ENCODE measurements around the gene TMEM217. TPM values are rescaled to one million over a fixed set of nuclear protein-coding genes. Genes with fewer than 3 reads are reported as not detected.

The TMEM217 gene
- polyA plus RNA-seq, 1 experiment = 7.7 TPM

DNA sequence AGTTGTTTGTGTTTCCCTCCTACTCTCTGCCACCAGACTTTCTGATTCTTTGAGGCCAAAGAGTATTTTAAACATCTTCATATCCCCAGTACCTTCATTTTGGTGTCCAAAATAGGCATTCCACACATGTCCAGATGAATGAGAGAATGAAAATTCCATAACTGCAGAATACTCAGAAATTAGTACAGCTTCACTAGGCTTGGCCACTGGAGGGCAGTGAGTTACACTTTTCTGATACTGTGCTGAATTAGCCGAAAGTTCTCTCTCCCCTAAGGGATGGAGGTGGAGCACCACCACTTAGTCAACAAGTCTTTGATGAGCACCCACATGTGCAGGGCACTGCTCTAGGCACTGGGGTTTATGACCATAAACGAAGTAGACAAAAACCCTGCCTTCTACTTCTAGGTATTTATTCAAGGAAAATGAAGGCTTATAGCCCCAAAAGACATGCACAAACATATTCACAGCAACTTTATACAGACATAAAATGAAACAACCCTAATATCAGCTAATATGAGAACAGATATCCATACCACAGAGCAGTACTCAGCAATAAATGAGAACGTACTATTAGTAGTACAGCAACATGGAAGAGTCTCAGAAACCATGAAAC lies 46.1 kb upstream of the TMEM217 start:
- DNase-seq (ENCODE audit: low read depth, low spot score) = no peak
- H3K4me3 ChIP-seq (ENCODE audit: low read depth, low read length) = no peak overlapping the region
- ChIA-PET CTCF (interaction anchor here (0.6 to 3.0 kb wide), 10 partner anchors 10 to 1979 kb away, joined by 3 to 18 read pairs (median 5); no protein-coding TSS in a partner anchor), POLR2A (interaction anchor here (0.6 kb wide), 1 partner anchor 248 kb away, joined by 7 read pairs; no protein-coding TSS in a partner anchor)
- H3K9me3 ChIP-seq (ENCODE audit: control insufficient read depth, insufficient read depth, low read length) = no peaks in the 10 kb centered on the region
- H3K27me3 ChIP-seq (ENCODE audit: control insufficient read depth, insufficient read depth, low read length) = no peaks in the 10 kb centered on the region
- H3K27ac ChIP-seq (ENCODE audit: low read depth, low read length) = no peak overlapping the region
- TF ChIP-seq, protein P1, sequence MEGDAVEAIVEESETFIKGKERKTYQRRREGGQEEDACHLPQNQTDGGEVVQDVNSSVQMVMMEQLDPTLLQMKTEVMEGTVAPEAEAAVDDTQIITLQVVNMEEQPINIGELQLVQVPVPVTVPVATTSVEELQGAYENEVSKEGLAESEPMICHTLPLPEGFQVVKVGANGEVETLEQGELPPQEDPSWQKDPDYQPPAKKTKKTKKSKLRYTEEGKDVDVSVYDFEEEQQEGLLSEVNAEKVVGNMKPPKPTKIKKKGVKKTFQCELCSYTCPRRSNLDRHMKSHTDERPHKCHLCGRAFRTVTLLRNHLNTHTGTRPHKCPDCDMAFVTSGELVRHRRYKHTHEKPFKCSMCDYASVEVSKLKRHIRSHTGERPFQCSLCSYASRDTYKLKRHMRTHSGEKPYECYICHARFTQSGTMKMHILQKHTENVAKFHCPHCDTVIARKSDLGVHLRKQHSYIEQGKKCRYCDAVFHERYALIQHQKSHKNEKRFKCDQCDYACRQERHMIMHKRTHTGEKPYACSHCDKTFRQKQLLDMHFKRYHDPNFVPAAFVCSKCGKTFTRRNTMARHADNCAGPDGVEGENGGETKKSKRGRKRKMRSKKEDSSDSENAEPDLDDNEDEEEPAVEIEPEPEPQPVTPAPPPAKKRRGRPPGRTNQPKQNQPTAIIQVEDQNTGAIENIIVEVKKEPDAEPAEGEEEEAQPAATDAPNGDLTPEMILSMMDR (IDR thresholded peaks at IDR 0.05; ENCODE audit: low read depth, low read length) = peak; percentile 78

DNA sequence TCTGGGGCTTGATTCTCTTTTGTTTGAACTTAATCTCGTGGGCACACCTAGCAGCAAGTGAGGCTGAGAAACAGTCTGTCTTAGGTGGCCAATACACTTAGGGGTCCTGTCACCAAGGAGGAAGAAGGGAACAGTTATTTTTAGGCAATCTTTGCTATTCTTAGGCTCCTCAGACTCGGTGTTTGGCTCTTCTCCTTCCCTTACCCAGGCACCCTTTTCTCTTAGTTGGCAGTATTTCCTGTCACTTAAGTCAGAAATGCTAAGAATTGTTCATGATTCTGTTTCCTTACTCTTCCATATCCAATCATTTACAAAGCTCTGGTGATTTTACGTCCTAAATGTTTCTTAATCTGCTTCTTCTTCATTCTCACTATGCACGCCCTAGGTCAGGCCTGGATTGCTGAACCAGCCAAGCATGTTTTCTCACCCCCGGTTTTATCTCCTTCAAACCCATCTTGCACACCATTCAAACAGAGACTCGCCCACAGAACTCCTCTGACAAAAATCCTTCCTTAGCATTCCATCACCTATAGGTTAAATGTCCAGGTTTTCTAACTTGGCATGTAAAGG lies 45.2 kb upstream of the TMEM217 start:
- CTCF ChIA-PET = interaction anchor here (0.7 to 3.0 kb wide), 11 partner anchors 9 to 165 kb away, joined by 3 to 18 read pairs (median 4); no protein-coding TSS in a partner anchor
- Histone ChIP-seq H3K27ac (ENCODE audit: low read depth, low read length) (no peak overlapping the region), H3K27me3 (ENCODE audit: control insufficient read depth, insufficient read depth, low read length) (no peaks in the 10 kb centered on the region), H3K9me3 (ENCODE audit: control insufficient read depth, insufficient read depth, low read length) (no peaks in the 10 kb centered on the region; the same call in 1 of the 2 replicates), H3K4me3 (ENCODE audit: low read depth, low read length) (no peak overlapping the region)
- TF ChIP-seq, protein P1 (IDR thresholded peaks at IDR 0.05; ENCODE audit: low read depth, low read length) = no peak
- POLR2A ChIA-PET = no interaction called here
- DNase-seq (ENCODE audit: low read depth, low spot score) = no peak

DNA sequence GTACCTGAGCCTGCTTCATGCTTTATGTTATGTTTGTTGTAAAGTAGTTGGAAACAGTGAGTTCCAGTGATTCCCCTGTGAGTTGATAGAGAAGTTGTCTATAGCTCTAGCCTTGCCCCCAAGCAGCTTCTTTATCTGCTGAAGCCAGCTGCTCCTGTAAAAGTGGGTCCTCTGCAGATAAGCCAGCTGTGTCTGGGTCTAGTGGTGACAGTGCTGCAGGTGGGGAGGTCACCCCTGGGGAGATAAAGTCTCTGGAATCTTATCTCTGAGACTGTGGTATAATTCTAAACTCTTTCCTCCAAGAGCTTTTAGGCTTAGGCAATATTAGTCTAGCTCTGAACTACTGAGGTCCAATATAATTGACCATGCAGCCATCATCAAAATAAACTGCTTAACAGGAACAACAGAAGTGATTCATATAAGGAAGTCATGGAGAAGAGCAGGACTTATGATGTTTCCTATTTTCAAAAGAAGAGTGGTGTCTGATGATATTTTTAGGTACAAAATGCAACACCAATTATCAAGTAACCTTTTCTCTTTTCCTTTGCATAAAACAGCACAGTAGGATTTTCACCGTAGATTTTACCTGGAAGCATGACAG lies 44.2 kb upstream of the TMEM217 start:
- no peaks in the 10 kb centered on the region; the same call in 1 of the 2 replicates for H3K9me3 ChIP-seq (ENCODE audit: control insufficient read depth, insufficient read depth, low read length)
- no peak for DNase-seq (ENCODE audit: low read depth, low spot score)
- no peak overlapping the region for H3K27ac ChIP-seq (ENCODE audit: low read depth, low read length)
- CTCF ChIA-PET = interaction anchor here (1.1 to 3.0 kb wide), 5 partner anchors 10 to 92 kb away, joined by 3 to 10 read pairs (median 4); no protein-coding TSS in a partner anchor
- TF ChIP-seq, protein P1 (IDR thresholded peaks at IDR 0.05; ENCODE audit: low read depth, low read length) = no peak
- no peak overlapping the region for H3K4me3 ChIP-seq (ENCODE audit: low read depth, low read length)
- no peaks in the 10 kb centered on the region for H3K27me3 ChIP-seq (ENCODE audit: control insufficient read depth, insufficient read depth, low read length)
- POLR2A ChIA-PET = no interaction called here

DNA sequence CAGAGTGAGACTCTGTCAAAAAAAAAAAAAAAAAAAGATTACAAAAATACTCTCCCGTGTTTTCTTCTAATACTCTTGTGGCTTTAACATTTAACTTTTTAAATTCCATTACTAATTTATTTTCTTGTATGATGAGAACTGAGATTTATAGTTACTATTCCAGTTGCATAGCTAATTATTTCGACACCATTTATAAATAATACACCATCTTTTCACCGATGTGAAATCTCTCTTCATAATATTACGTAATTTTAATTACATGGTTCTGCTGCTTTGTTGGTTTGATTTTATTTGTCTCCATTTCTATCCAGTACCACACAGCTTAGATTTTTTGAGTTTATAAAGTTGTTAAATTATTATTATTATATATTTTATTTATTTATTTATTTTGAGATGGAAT lies 42.0 kb upstream of the TMEM217 start:
- POLR2A ChIA-PET = no interaction called here
- CTCF ChIA-PET = interaction anchor here (0.7 to 2.6 kb wide), 3 partner anchors 26 to 278 kb away, joined by 3 to 9 read pairs (median 3); no protein-coding TSS in a partner anchor

More for the DNA sequence above, 42.0 kb upstream of the TMEM217 start:
- no peaks in the 10 kb centered on the region for H3K27me3 ChIP-seq (ENCODE audit: control insufficient read depth, insufficient read depth, low read length)
- no peak overlapping the region for H3K4me3 ChIP-seq (ENCODE audit: low read depth, low read length)
- no peak overlapping the region for H3K27ac ChIP-seq (ENCODE audit: low read depth, low read length)
- no peak for DNase-seq (ENCODE audit: low read depth, low spot score)
- no peaks in the 10 kb centered on the region; the same call in 1 of the 2 replicates for H3K9me3 ChIP-seq (ENCODE audit: control insufficient read depth, insufficient read depth, low read length)
- TF ChIP-seq, protein P1 (IDR thresholded peaks at IDR 0.05; ENCODE audit: low read depth, low read length) = no peak

All from AG04450 (cell line).